ENCODE results near the gene LRP1B. TPM values are rescaled to one million over a fixed set of nuclear protein-coding genes. Genes with fewer than 3 reads are reported as not detected.

LRP1B gene
- total RNA-seq, 1 experiment from 2014 or later, result 0.52 TPM

DNA sequence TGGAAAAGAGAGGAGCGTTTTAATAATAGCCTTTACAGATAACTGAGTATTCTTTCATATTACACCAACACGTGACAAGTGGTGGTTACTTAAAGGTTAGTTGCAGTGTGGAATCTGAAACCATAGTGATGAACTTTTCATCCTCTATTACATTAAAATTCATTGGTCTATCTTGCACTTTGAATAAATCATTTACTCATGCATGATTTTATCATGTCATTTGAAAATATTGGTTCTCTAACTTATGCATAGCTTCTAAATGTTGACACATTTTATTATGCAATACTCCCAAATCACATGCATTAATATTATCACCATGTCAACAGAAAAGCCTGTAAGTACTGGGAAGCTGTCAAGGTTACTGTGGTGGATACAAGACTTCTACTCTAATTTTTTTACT lies 1432.2 kb downstream of the LRP1B start (continued):
- TF ChIP-seq, protein P1, sequence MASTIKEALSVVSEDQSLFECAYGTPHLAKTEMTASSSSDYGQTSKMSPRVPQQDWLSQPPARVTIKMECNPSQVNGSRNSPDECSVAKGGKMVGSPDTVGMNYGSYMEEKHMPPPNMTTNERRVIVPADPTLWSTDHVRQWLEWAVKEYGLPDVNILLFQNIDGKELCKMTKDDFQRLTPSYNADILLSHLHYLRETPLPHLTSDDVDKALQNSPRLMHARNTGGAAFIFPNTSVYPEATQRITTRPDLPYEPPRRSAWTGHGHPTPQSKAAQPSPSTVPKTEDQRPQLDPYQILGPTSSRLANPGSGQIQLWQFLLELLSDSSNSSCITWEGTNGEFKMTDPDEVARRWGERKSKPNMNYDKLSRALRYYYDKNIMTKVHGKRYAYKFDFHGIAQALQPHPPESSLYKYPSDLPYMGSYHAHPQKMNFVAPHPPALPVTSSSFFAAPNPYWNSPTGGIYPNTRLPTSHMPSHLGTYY (CRISPR knock-in tag; IDR thresholded peaks at IDR 0.05), result no peak
- TF ChIP-seq HMGA2 (CRISPR knock-in tag; IDR thresholded peaks at IDR 0.05), result no peak
- TF ChIP-seq GRHL2 (CRISPR knock-in tag; IDR thresholded peaks at IDR 0.05; ENCODE audit: insufficient replicate concordance, severe bottlenecking), result no peak
- TF ChIP-seq ZNF416 (CRISPR knock-in tag; IDR thresholded peaks at IDR 0.05), result no peak

DNA sequence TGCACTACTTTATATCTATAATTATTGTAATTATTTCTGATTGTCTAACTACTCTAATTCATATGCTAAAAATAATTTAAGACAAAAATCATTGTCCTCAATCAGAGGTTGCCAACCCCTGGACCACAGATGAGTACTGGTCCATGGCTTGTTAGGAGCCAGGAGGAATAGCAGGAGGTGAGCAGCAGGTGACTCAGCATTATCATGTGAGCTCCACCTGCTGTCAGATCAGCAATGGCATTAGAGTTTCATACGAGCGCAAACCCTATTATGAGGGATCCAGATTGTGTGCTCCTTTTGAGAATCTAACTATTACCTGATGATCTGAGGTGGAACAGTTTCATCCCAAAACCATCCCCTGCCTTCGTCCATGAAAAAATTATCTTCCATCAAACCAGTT lies 1434.4 kb downstream of the LRP1B start:
- DNase-seq (ENCODE audit: low spot score), result peak; percentile 13
- peak; percentile 75 for ATAC-seq

DNA sequence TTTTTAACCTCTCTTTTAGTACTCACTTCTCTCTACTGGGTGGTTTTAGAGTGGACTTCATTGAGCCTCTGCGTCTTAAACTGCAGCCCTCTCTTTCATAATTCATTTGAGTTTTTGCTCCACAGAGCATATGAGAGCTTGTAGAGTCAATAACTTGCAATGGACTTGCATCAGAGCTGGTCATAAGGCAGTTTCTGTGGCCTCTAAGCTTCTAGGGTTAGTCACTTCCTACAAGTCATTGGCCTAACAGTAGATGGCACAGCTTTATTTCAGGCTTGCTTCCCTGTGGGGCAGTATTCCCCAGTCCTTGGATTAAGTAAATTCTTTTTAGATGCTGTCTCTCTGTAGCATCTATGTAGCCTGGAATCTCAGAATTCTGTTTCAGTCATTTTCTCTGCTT lies 1435.7 kb downstream of the LRP1B start:
- Mint-ChIP-seq H3K27me3 (ENCODE audit: low read depth) (no peaks in the 10 kb centered on the region; the same call in 1 of the 2 replicates), H3K4me3 (no peak overlapping the region), H3K36me3 (no peaks in the 10 kb centered on the region), H3K4me1 (no peaks in the 10 kb centered on the region), H3K9me3 (no peaks in the 10 kb centered on the region), H3K27ac (no peak overlapping the region)
- no peak for DNase-seq (ENCODE audit: low spot score)
- ChIA-PET POLR2A (no interaction called here), CTCF (no interaction called here)
- TF ChIP-seq ESRRA (CRISPR knock-in tag; IDR thresholded peaks at IDR 0.05; ENCODE audit: borderline replicate concordance), result no peak
- TF ChIP-seq, protein P2, sequence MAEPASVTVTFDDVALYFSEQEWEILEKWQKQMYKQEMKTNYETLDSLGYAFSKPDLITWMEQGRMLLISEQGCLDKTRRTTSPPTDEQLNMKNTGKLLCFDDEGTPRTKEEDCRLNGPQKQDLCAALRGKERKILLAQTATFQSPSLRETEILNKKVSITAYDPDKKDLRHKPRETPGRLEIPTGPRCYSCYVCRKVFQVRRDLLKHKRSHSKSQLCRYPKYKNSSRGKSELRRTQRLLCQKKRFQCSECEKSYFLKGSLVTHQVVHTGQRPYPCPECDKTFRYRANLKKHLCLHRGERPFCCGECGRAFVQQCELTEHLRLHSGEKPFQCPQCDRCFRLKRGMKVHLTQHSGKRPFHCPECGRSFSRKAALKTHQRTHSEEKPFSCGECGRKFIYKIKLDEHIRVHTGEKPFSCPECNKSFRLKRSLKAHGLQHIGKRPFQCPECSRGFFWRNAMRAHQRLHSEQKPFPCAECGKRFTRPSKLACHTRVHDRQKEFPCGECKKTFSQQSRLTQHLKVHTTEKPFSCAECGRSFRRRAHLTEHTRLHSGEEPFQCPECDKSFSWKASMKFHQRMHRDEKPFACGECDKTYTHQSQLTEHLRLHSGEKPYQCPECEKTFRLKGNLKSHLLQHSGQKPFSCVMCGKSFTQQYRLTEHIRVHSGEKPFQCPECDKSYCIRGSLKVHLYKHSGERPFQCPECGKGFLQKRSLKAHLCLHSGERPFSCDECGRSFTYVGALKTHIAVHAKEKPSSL (CRISPR knock-in tag; conservative IDR thresholded peaks at IDR 0.05), result no peak
- TF ChIP-seq CREM (CRISPR knock-in tag; IDR thresholded peaks at IDR 0.05), result no peak
- no peak for TF ChIP-seq OVOL2 (CRISPR knock-in tag; IDR thresholded peaks at IDR 0.05; ENCODE audit: borderline replicate concordance)
- no peak for TF ChIP-seq SP1 (CRISPR knock-in tag; conservative IDR thresholded peaks at IDR 0.05)
- no peak for TF ChIP-seq SOX15 (CRISPR knock-in tag; IDR thresholded peaks at IDR 0.05)
- TF ChIP-seq, protein P3, sequence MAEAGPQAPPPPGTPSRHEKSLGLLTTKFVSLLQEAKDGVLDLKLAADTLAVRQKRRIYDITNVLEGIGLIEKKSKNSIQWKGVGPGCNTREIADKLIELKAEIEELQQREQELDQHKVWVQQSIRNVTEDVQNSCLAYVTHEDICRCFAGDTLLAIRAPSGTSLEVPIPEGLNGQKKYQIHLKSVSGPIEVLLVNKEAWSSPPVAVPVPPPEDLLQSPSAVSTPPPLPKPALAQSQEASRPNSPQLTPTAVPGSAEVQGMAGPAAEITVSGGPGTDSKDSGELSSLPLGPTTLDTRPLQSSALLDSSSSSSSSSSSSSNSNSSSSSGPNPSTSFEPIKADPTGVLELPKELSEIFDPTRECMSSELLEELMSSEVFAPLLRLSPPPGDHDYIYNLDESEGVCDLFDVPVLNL (CRISPR knock-in tag; IDR thresholded peaks at IDR 0.05; ENCODE audit: borderline replicate concordance, low read depth), result no peak
- TF ChIP-seq MYBL2 (CRISPR knock-in tag; IDR thresholded peaks at IDR 0.05), result no peak
- TF ChIP-seq MXD4 (CRISPR knock-in tag; IDR thresholded peaks at IDR 0.05; ENCODE audit: borderline replicate concordance), result no peak
- TF ChIP-seq ZNF396 (CRISPR knock-in tag; IDR thresholded peaks at IDR 0.05; ENCODE audit: borderline replicate concordance), result no peak
- no peak for TF ChIP-seq ZNF232 (CRISPR knock-in tag; IDR thresholded peaks at IDR 0.05)
- TF ChIP-seq GABPB1 (CRISPR knock-in tag; IDR thresholded peaks at IDR 0.05), result no peak
- no peak for TF ChIP-seq IRF2 (CRISPR knock-in tag; IDR thresholded peaks at IDR 0.05; ENCODE audit: borderline replicate concordance, low read depth)
- TF ChIP-seq, protein P4, sequence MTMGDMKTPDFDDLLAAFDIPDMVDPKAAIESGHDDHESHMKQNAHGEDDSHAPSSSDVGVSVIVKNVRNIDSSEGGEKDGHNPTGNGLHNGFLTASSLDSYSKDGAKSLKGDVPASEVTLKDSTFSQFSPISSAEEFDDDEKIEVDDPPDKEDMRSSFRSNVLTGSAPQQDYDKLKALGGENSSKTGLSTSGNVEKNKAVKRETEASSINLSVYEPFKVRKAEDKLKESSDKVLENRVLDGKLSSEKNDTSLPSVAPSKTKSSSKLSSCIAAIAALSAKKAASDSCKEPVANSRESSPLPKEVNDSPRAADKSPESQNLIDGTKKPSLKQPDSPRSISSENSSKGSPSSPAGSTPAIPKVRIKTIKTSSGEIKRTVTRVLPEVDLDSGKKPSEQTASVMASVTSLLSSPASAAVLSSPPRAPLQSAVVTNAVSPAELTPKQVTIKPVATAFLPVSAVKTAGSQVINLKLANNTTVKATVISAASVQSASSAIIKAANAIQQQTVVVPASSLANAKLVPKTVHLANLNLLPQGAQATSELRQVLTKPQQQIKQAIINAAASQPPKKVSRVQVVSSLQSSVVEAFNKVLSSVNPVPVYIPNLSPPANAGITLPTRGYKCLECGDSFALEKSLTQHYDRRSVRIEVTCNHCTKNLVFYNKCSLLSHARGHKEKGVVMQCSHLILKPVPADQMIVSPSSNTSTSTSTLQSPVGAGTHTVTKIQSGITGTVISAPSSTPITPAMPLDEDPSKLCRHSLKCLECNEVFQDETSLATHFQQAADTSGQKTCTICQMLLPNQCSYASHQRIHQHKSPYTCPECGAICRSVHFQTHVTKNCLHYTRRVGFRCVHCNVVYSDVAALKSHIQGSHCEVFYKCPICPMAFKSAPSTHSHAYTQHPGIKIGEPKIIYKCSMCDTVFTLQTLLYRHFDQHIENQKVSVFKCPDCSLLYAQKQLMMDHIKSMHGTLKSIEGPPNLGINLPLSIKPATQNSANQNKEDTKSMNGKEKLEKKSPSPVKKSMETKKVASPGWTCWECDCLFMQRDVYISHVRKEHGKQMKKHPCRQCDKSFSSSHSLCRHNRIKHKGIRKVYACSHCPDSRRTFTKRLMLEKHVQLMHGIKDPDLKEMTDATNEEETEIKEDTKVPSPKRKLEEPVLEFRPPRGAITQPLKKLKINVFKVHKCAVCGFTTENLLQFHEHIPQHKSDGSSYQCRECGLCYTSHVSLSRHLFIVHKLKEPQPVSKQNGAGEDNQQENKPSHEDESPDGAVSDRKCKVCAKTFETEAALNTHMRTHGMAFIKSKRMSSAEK (CRISPR knock-in tag; IDR thresholded peaks at IDR 0.05; ENCODE audit: borderline replicate concordance), result no peak
- TF ChIP-seq, protein P5, sequence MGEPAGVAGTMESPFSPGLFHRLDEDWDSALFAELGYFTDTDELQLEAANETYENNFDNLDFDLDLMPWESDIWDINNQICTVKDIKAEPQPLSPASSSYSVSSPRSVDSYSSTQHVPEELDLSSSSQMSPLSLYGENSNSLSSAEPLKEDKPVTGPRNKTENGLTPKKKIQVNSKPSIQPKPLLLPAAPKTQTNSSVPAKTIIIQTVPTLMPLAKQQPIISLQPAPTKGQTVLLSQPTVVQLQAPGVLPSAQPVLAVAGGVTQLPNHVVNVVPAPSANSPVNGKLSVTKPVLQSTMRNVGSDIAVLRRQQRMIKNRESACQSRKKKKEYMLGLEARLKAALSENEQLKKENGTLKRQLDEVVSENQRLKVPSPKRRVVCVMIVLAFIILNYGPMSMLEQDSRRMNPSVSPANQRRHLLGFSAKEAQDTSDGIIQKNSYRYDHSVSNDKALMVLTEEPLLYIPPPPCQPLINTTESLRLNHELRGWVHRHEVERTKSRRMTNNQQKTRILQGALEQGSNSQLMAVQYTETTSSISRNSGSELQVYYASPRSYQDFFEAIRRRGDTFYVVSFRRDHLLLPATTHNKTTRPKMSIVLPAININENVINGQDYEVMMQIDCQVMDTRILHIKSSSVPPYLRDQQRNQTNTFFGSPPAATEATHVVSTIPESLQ (CRISPR knock-in tag; IDR thresholded peaks at IDR 0.05), result no peak
- ATAC-seq, result peak; percentile 89

More for the DNA sequence above, 1434.4 kb downstream of the LRP1B start:
- Mint-ChIP-seq H3K36me3 (no peaks in the 10 kb centered on the region), H3K9me3 (no peaks in the 10 kb centered on the region), H3K27ac (no peak overlapping the region), H3K4me3 (no peak overlapping the region), H3K4me1 (no peaks in the 10 kb centered on the region), H3K27me3 (ENCODE audit: low read depth) (no peaks in the 10 kb centered on the region; the same call in 1 of the 2 replicates)
- TF ChIP-seq NFE2L1 (CRISPR knock-in tag; IDR thresholded peaks at IDR 0.05), result peak; percentile 75; the same call in 1 of the 2 replicates
- TF ChIP-seq KAT7 (CRISPR knock-in tag; IDR thresholded peaks at IDR 0.05; ENCODE audit: borderline replicate concordance), result no peak
- no peak for TF ChIP-seq FOXK1 (CRISPR knock-in tag; IDR thresholded peaks at IDR 0.05)
- POLR2A ChIA-PET, result no interaction called here
- CTCF ChIA-PET, result no interaction called here

All from WTC11 (cell line).